ENCODE results near the gene TREML4. TPM values are rescaled to one million over a fixed set of nuclear protein-coding genes. Genes with fewer than 3 reads are reported as not detected.

TREML4 gene
- total and polyA plus RNA-seq, 2 of the 8 experiments (the other 6 are each of a cell fraction or from before 2014, with no cell fraction given) = not detected

GRCh38 chr6:41199552-41200246 is 28.4 kb upstream of the TREML4 start (continued):
- TF ChIP-seq CHD1 (IDR thresholded peaks at IDR 0.05; ENCODE audit: low read depth, low read length) (no peak), EP300 (IDR thresholded peaks at IDR 0.05; ENCODE audit: borderline replicate concordance in 1 of 2, low read depth in 2 of 2, low read length in 2 of 2) (no peak)
